Cardiac fibroblast (primary cell): ENCODE results near the gene CORO2A.
A peak's percentile ranks its signal among the peaks of the same experiment; 100 is the strongest.

Source experiments
- DNase-seq, 2 donors: peaks; one replicate each; pipeline versions ENCODE4 v3.0.0 to v3.0.0-alpha.2; 2010; ENCODE audit warnings: low read depth in 2 of 2
- H3K4me3 ChIP-seq, 2 donors: replicated peaks in 1 of 2; 1 replicate in 1 of 2; 2 replicates in 1 of 2; pipeline ENCODE4 v1.5.1; 2011; ENCODE audit warnings: low read depth in 2 of 2, low read length in 2 of 2, mild to moderate bottlenecking in 2 of 2, moderate library complexity in 1 of 2
- CTCF ChIP-seq: IDR thresholded peaks from one replicate; pipeline ENCODE4 v1.5.1; 2011; ENCODE audit warnings: low read depth, mild to moderate bottlenecking, low read length, inconsistent platforms

CORO2A gene

GRCh38 chr9:98086461-98086860, 106.0 kb downstream of the CORO2A start:
- no peak for TF ChIP-seq CTCF
- DNase-seq = no peak
- H3K4me3 ChIP-seq = no peak overlapping the region

GRCh38 chr9:98085944-98086343, 106.5 kb downstream of the CORO2A start:
- TF ChIP-seq CTCF = no peak
- DNase-seq = peak; percentile 9 to 41
- no peak overlapping the region for H3K4me3 ChIP-seq

GRCh38 chr9:98085058-98085457, 107.4 kb downstream of the CORO2A start:
- no peak overlapping the region for H3K4me3 ChIP-seq
- TF ChIP-seq CTCF = no peak
- no peak for DNase-seq

GRCh38 chr9:98084396-98084795, 108.0 kb downstream of the CORO2A start:
- DNase-seq = peak; percentile 37 to 55
- no peak overlapping the region for H3K4me3 ChIP-seq
- no peak for TF ChIP-seq CTCF

- TF ChIP-seq CTCF = no peak
- H3K4me3 ChIP-seq = no peak overlapping the region
- DNase-seq = no peak
Measured at GRCh38 chr9:98083566-98084183, 108.8 kb downstream of the CORO2A start.

GRCh38 chr9:98083061-98083501, 109.4 kb downstream of the CORO2A start:
- peak in 1 of 2 donors; percentile 32 for DNase-seq
- TF ChIP-seq CTCF = no peak

GRCh38 chr9:98081477-98082219, 110.8 kb downstream of the CORO2A start:
- no peak overlapping the region for H3K4me3 ChIP-seq
- no peak for TF ChIP-seq CTCF
- DNase-seq = peak in 1 of 2 donors; percentile 40

More at GRCh38 chr9:98083061-98083501, 109.4 kb downstream of the CORO2A start:
- no peak overlapping the region for H3K4me3 ChIP-seq
